T-helper 1 cell treated with Interleukin-12 subunit alpha and Interleukin-12 subunit beta and Interleukin-4 antibody, amounts not matched to agents 30 μg/mL and 1 μg/mL, for 36 hours (primary cell): Measurements from ENCODE around the gene CDC42.
A peak's percentile ranks its signal among the peaks of the same experiment; 100 is the strongest.
"Not testable (repeated sequence)": the region's sequence is repeated elsewhere in the genome, so short reads cannot be mapped to it uniquely, and the experiment has no call there.

Experiments
- H3K27ac Mint-ChIP-seq: one replicate; pipeline ENCODE4 v1.8.0; 2021; ENCODE audit warnings: mild to moderate bottlenecking, mixed read lengths
- H3K27me3 Mint-ChIP-seq: one replicate; pipeline ENCODE4 v1.8.0; 2021; ENCODE audit warnings: low read depth, mixed read lengths
- H3K36me3 Mint-ChIP-seq: one replicate; pipeline ENCODE4 v1.8.0; 2021; ENCODE audit warnings: low read depth, mixed read lengths
- H3K4me1 Mint-ChIP-seq: one replicate; pipeline ENCODE4 v1.8.0; 2021; ENCODE audit warnings: low read depth, mixed read lengths
- H3K4me3 Mint-ChIP-seq: one replicate; pipeline ENCODE4 v1.8.0; 2021; ENCODE audit warnings: mild to moderate bottlenecking, moderate library complexity, mixed read lengths
- H3K9me3 Mint-ChIP-seq: one replicate; pipeline ENCODE4 v1.8.0; 2021; ENCODE audit warnings: mixed read lengths

The CDC42 gene

DNA sequence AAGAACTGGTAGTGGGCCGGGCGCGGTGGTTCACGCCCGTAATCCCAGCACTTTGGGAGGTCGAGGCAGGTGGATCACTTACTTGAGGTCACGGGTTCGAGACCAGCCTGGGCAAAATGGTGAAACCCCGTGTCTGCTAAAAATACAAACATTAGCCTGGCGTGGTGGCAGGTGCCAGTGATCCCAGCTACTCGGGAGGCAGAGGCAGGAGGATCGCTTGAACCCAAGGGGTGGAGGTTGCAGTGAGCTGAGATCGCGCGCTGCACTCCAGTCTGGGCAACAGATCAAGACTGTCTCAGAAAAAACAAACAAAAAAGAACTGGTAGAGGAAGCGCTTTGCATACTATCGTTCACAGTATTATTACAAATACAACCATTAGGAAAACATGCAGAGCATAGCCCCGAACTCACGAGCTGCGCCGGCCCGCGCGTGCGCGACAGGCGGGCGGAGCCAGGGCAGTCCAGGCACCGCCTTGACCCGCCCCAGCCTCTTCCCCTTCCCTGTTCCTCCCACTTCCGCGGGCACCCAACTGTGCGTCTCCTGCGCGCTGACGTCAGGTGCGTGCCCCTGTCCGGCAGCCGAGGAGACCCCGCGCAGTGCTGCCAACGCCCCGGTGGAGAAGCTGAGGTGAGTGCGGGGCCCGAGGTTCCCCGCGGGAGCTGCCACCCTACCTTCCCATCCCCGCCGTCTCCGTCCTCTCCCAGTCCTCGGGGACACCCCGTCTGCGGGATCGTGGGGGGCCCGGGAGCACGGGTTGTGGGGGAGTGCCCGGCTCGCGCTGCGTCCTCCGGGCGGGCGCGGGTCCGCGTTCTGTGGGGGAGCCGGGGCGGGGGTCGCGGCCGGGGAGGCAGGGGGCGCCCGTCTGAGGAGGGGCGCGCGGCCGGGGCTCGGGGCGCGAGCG lies at the start of gene CDC42:
TSS of gene CDC42 (plus strand) at position 595 of the 902 bp plus-strand sequence. CDS start 25,770 bp downstream, outside the sequence.
- no peaks in the 10 kb centered on the region for H3K9me3 Mint-ChIP-seq
- peak within 1 kb of the TSS; percentile 99 for H3K27ac Mint-ChIP-seq
- peak within 1 kb of the TSS; percentile 99 for H3K4me3 Mint-ChIP-seq
- peaks cover 36% of the 10 kb centered on the region for H3K36me3 Mint-ChIP-seq
- no peaks in the 10 kb centered on the region for H3K27me3 Mint-ChIP-seq
- H3K4me1 Mint-ChIP-seq, result peaks cover 64% of the 10 kb centered on the region

- H3K27ac Mint-ChIP-seq, H3K36me3 Mint-ChIP-seq: not testable (repeated sequence)
Observed at GRCh38 chr1:22002875-22003274, 49.6 kb upstream of the CDC42 start.

GRCh38 chr1:22003959-22004358 lies 48.5 kb upstream of the CDC42 start:
- not testable (repeated sequence) for H3K36me3 Mint-ChIP-seq, H3K9me3 Mint-ChIP-seq, H3K27ac Mint-ChIP-seq, H3K4me1 Mint-ChIP-seq, H3K4me3 Mint-ChIP-seq, H3K27me3 Mint-ChIP-seq

More at GRCh38 chr1:22002875-22003274, 49.6 kb upstream of the CDC42 start:
- not testable (repeated sequence) for H3K9me3 Mint-ChIP-seq, H3K4me3 Mint-ChIP-seq, H3K27me3 Mint-ChIP-seq, H3K4me1 Mint-ChIP-seq

DNA sequence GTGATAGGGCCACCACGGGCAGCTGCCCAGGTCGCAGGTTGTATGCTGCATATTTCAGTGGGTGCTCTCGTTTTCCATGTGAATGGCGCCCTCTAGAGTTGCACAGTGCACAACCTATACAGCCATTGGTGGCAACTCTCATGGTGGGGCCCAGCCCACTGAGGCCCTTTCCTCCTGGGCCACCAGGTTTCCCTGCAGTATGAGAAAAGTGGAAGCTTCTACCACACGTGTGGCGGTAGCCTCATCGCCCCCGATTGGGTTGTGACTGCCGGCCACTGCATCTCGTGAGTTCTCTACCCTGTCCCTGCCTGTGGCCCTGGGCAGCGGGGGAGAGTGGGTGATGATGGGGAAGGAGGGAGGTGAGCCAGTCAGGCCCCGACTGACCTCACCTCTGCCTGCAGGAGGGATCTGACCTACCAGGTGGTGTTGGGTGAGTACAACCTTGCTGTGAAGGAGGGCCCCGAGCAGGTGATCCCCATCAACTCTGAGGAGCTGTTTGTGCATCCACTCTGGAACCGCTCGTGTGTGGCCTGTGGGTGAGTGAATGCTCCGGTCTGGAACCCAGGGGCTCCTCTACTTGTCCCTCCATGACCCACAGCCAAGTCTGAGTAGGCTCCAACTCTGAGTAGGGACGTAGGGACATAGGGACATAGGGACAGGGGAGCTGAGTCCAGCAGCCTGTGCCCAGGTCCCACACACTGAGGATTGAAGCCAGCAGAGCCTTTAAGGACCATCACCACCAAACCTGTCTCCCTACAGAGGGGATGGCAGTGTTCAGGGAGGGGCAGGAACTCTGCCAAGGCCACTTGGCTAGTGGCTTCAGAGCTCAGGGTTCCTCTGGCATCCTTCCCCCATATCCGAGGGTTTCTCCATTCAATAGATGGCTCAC lies 47.0 kb upstream of the CDC42 start:
- H3K27me3 Mint-ChIP-seq, H3K4me3 Mint-ChIP-seq, H3K4me1 Mint-ChIP-seq, H3K36me3 Mint-ChIP-seq, H3K27ac Mint-ChIP-seq, H3K9me3 Mint-ChIP-seq: not testable (repeated sequence)

GRCh38 chr1:22006736-22007135 lies 45.8 kb upstream of the CDC42 start:
- H3K27ac Mint-ChIP-seq, H3K9me3 Mint-ChIP-seq, H3K4me3 Mint-ChIP-seq, H3K4me1 Mint-ChIP-seq, H3K36me3 Mint-ChIP-seq, H3K27me3 Mint-ChIP-seq: not testable (repeated sequence)

DNA sequence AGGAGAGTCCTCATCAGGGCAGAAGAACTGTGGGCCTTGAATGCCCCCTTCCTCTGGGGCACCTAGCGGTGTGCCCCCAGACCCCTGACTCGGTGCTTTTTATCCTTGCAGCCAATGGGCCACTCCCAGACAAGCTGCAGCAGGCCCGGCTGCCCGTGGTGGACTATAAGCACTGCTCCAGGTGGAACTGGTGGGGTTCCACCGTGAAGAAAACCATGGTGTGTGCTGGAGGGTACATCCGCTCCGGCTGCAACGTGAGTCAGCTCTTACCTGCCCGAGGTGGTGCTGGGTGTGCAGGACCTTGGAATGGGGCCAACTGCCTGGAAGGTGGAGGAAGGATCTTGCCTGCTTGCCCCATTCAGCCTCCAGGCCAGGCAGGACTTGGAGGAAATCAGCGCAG lies 45.2 kb upstream of the CDC42 start:
- not testable (repeated sequence) for H3K27me3 Mint-ChIP-seq, H3K36me3 Mint-ChIP-seq, H3K4me3 Mint-ChIP-seq, H3K9me3 Mint-ChIP-seq, H3K4me1 Mint-ChIP-seq, H3K27ac Mint-ChIP-seq

GRCh38 chr1:22009566-22009965 lies 42.9 kb upstream of the CDC42 start:
- not testable (repeated sequence) for H3K27me3 Mint-ChIP-seq

DNA sequence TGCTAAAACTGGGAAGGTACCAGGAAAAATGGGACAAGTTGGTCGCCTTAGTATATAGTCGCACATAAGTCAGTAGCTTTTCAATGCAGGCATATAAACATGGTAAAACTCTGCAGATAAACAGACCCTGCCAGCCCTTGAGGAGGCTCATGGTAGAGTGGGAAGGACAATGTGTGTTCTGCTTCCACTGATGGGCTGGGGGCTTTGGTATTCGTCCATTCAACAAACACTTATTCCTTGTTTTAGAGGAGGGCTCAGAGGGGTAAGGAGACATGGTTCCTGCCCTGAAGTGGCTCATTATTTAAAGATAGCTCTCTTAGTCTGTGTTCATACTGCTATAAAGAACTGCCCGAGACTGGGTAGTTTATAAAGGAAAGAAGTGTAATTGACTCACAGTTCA lies 39.8 kb upstream of the CDC42 start:
- not testable (repeated sequence) for H3K9me3 Mint-ChIP-seq, H3K4me3 Mint-ChIP-seq, H3K27ac Mint-ChIP-seq, H3K4me1 Mint-ChIP-seq, H3K36me3 Mint-ChIP-seq, H3K27me3 Mint-ChIP-seq

More at GRCh38 chr1:22009566-22009965, 42.9 kb upstream of the CDC42 start:
- H3K4me1 Mint-ChIP-seq, H3K4me3 Mint-ChIP-seq, H3K9me3 Mint-ChIP-seq, H3K27ac Mint-ChIP-seq, H3K36me3 Mint-ChIP-seq: not testable (repeated sequence)

GRCh38 chr1:22014575-22015206 lies 37.8 kb upstream of the CDC42 start:
- peaks cover 14% of the 10 kb centered on the region for H3K4me1 Mint-ChIP-seq
- H3K27me3 Mint-ChIP-seq, H3K27ac Mint-ChIP-seq, H3K4me3 Mint-ChIP-seq, H3K9me3 Mint-ChIP-seq, H3K36me3 Mint-ChIP-seq: not testable (repeated sequence)

DNA sequence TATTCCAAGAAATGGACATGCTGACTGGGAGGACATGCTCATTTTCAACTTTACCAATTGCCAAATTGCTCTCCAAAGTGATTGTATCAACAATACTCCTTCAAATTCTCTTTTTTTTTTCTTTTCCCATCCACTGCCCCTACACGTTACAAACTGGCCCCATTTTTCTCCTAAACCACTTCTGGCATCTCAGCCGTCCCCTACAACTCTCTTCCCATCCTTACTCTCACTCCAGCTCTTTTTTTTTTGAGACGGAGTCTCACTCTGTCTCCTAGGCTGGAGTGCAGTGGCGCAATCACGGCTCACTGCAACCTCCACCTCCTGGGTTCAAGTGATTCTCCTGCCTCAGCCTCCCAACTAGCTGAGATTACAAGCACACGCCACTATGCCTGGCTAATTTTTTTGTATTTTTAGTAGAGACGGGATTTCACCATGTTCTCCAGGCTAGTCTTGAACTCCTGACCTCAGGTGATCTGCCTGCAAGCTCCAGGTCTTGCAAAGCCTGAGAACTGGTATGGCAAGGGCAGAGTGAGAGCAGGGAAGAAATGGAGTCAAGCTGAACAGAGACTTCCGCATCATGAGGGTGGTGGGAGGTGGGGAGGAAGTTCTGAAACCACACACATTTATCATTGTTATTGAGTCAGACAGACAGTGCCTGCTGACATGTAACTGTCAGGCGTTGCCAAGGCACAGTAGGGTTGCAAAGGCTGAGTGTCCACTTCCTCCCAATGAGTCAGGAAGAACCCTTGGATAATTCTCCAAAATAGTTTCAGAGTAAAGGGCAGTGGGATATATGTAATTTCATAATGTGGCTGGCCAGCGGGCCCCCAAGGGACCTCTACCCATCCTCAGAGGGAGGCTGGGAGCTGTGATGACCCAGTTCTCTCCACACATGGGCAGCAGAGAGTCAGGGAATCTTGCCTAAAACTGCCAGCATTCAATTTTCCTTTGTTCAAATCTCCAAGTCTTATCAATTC lies 33.6 kb upstream of the CDC42 start:
- Mint-ChIP-seq H3K4me3 (peak overlapping the region; percentile 52), H3K36me3 (no peaks in the 10 kb centered on the region), H3K4me1 (peaks cover 21% of the 10 kb centered on the region), H3K9me3 (no peaks in the 10 kb centered on the region), H3K27me3 (no peaks in the 10 kb centered on the region), H3K27ac (peak overlapping the region; percentile 96)

DNA sequence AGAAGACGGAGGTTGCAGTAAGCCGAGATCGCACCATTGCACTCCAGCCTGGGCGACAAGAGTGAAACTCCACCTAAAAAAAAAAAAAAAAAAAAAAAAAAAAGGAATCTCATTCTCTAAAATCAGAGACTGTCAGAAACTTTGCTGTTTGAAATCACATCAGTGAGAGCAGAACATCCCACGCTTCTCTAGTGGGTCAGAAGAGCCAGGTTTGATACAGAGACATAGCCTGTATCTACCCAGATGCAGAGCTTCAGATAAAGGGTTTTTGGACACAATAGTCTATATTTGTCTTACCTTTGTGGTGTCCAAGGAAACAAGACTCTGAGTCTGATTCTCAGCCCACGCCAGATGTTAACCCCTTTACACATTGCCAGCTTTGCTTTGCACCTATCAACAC lies 31.4 kb upstream of the CDC42 start:
- no peak overlapping the region for H3K4me3 Mint-ChIP-seq
- peaks cover 2% of the 10 kb centered on the region for H3K36me3 Mint-ChIP-seq
- H3K9me3 Mint-ChIP-seq, result no peaks in the 10 kb centered on the region
- peaks cover 31% of the 10 kb centered on the region for H3K4me1 Mint-ChIP-seq
- H3K27ac Mint-ChIP-seq, result no peak overlapping the region
- no peaks in the 10 kb centered on the region for H3K27me3 Mint-ChIP-seq

GRCh38 chr1:22024485-22025367 lies 27.8 kb upstream of the CDC42 start:
- peak overlapping the region; percentile 95 for H3K4me3 Mint-ChIP-seq
- H3K27me3 Mint-ChIP-seq, result no peaks in the 10 kb centered on the region
- H3K27ac Mint-ChIP-seq, result peak overlapping the region; percentile 99
- peaks cover 36% of the 10 kb centered on the region for H3K4me1 Mint-ChIP-seq
- H3K36me3 Mint-ChIP-seq, result peaks cover 6% of the 10 kb centered on the region
- H3K9me3 Mint-ChIP-seq, result no peaks in the 10 kb centered on the region
